OCI-LY7 (cell line): ENCODE data around the gene ORC3. TPM values are rescaled to one million over a fixed set of nuclear protein-coding genes. Genes with fewer than 3 reads are reported as not detected.

Experiments
- BruUV-seq: library from RNA; stranded (reverse); fragments of 400-500 nt; replicated peaks from 2 replicates; lab custom pipeline; 2021; lab: Mats Ljungman, UMichigan
- CTCF ChIA-PET: fragments of 300-600 bp; sonication (Branson Sonifier 250); formaldehyde crosslinking; loops from one replicate; lab custom pipeline; 2022; ENCODE audit warnings: antibody characterized with exemption; ENCODE audit not compliant: unreplicated experiment; lab: Charles Lee
- POLR2A ChIA-PET: fragments of 300-600 bp; sonication (Branson Sonifier 250); formaldehyde crosslinking; loops from one replicate; lab custom pipeline; 2022; ENCODE audit warnings: antibody characterized with exemption; lab: Charles Lee
- DNase-seq: peaks from one replicate; pipeline ENCODE4 v3.0.0-alpha.2; 2015; ENCODE audit warnings: low spot score
- H2AFZ ChIP-seq: fragments of 200-600 bp; sonication (generic), shearing (Covaris generic); 2 replicates; pipeline ENCODE4 v1.6.1; 2014; ENCODE audit warnings: mild to moderate bottlenecking, antibody characterized with exemption, low read length, moderate library complexity
- H3K27ac ChIP-seq: fragments of 200-600 bp; sonication (generic); 2 replicates; pipeline ENCODE4 v1.5.1; 2014; ENCODE audit warnings: mixed run types, low read depth, mild to moderate bottlenecking, moderate library complexity, low read length, inconsistent platforms; ENCODE audit not compliant: poor library complexity, severe bottlenecking
- H3K36me3 ChIP-seq: fragments of 200-600 bp; sonication (generic); 2 replicates; pipeline ENCODE4 v1.6.1; 2014; ENCODE audit warnings: mild to moderate bottlenecking, antibody characterized with exemption, low read length, moderate library complexity, mixed read lengths; ENCODE audit not compliant: insufficient read depth
- H3K4me1 ChIP-seq: fragments of 200-600 bp; sonication (generic); 2 replicates; pipeline ENCODE4 v1.5.1; 2014; ENCODE audit warnings: mild to moderate bottlenecking, low read length; ENCODE audit not compliant: insufficient read depth, poor library complexity, severe bottlenecking
- H3K4me2 ChIP-seq: fragments of 200-600 bp; sonication (generic); 2 replicates; pipeline ENCODE4 v1.6.1; 2014; ENCODE audit warnings: mild to moderate bottlenecking, low read length
- H3K4me3 ChIP-seq: fragments of 200-600 bp; sonication (generic); 2 replicates; pipeline ENCODE4 v1.5.1; 2014; ENCODE audit warnings: mild to moderate bottlenecking, low read depth, low read length; ENCODE audit not compliant: poor library complexity, severe bottlenecking
- H3K79me2 ChIP-seq: fragments of 200-600 bp; sonication (generic); 2 replicates; pipeline ENCODE4 v1.6.1; 2016; ENCODE audit warnings: low read depth, mild to moderate bottlenecking, low read length, moderate library complexity, mixed read lengths; ENCODE audit not compliant: insufficient read depth
- H3K9me2 ChIP-seq: fragments of 200-600 bp; sonication (generic); 2 replicates; pipeline ENCODE4 v1.6.1; 2016; ENCODE audit warnings: mild to moderate bottlenecking, low read length, mixed read lengths; ENCODE audit not compliant: insufficient read depth
- H3K9me3 ChIP-seq: fragments of 200-600 bp; sonication (generic); 2 replicates; pipeline ENCODE4 v1.6.1; 2014; ENCODE audit warnings: mild to moderate bottlenecking, mixed run types, low read length, mixed read lengths
- H4K20me1 ChIP-seq: fragments of 200-600 bp; sonication (generic); 2 replicates; pipeline ENCODE4 v1.6.1; 2014; ENCODE audit warnings: mild to moderate bottlenecking, antibody characterized with exemption, low read length, moderate library complexity, mixed read lengths; ENCODE audit not compliant: insufficient read depth
- EZH2phosphoT487 ChIP-seq: fragments of 200-600 bp; sonication (generic); IDR thresholded peaks from 2 replicates; pipeline ENCODE4 v1.6.1; 2018; ENCODE audit warnings: low read depth, borderline replicate concordance, mild to moderate bottlenecking, mixed run types, antibody characterized with exemption, low read length, moderate library complexity, mixed read lengths
- intact Hi-C: fragments of 100-400 bp; cut with micrococcal nuclease; formaldehyde crosslinking; loops from one replicate; pipeline ENCODE4 v1.10.0; 2022; ENCODE audit not compliant: unreplicated experiment
- total RNA-seq, 2 experiments: library from RNA; depleted of rRNA in 1 of 2; stranded (reverse); fragments of >200 nt in 1 of 2; shearing (Covaris generic) in 1 of 2; gene quantifications; 2 replicates each; pipeline ENCODE4 v1.2.3, GENCODE V29; 2014 to 2022
- TF ChIP-seq, protein P1 (sequence below): fragments of 200-600 bp; sonication (generic); conservative IDR thresholded peaks from 2 replicates; pipeline ENCODE4 v1.5.1; 2014; ENCODE audit warnings: mild to moderate bottlenecking, antibody characterized with exemption, low read length, moderate library complexity, mixed read lengths

ORC3 gene
- total RNA-seq, 2 experiments from 2014 or later: 34.8 to 45.0 TPM

DNA sequence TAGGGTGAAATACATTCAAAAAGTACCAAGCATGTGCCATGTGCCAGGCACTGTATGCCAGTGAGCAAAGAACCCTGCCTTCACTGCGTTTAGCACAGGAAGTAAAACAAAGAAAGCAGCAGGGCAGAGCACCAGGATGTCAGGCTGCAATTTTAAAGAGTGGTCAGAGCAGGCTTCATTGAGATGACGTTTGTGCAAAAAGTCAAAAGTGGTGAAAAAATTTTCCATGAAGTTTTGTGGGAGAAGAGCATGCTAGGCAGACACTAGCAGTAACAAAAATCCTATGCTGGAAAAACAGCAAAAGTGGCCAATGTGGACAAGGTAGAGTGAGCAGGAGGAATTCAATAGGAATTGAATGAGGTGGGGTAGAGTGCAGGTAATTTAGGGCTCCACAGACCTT lies 80.8 kb downstream of the ORC3 start:
- ChIA-PET POLR2A (interaction anchor here (0.7 kb wide), 1 partner anchor 9 kb away, joined by 3 read pairs; no protein-coding TSS in a partner anchor), CTCF (no interaction called here)
- H4K20me1 ChIP-seq: no peaks in the 10 kb centered on the region
- H3K9me3 ChIP-seq: no peaks in the 10 kb centered on the region
- H3K79me2 ChIP-seq: peaks cover 7% of the 10 kb centered on the region; the same call in 1 of the 2 replicates
- H3K27ac ChIP-seq: no peak overlapping the region
- BruUV-seq: no TSS peak
- H3K36me3 ChIP-seq: peaks cover 91% of the 10 kb centered on the region
- H2AFZ ChIP-seq: no peak overlapping the region
- no peak overlapping the region for H3K4me2 ChIP-seq
- no peak for DNase-seq
- TF ChIP-seq, protein P1, sequence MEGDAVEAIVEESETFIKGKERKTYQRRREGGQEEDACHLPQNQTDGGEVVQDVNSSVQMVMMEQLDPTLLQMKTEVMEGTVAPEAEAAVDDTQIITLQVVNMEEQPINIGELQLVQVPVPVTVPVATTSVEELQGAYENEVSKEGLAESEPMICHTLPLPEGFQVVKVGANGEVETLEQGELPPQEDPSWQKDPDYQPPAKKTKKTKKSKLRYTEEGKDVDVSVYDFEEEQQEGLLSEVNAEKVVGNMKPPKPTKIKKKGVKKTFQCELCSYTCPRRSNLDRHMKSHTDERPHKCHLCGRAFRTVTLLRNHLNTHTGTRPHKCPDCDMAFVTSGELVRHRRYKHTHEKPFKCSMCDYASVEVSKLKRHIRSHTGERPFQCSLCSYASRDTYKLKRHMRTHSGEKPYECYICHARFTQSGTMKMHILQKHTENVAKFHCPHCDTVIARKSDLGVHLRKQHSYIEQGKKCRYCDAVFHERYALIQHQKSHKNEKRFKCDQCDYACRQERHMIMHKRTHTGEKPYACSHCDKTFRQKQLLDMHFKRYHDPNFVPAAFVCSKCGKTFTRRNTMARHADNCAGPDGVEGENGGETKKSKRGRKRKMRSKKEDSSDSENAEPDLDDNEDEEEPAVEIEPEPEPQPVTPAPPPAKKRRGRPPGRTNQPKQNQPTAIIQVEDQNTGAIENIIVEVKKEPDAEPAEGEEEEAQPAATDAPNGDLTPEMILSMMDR: no peak
- no peaks in the 10 kb centered on the region for H3K9me2 ChIP-seq
- no peak overlapping the region for H3K4me3 ChIP-seq
- peaks cover 10% of the 10 kb centered on the region for H3K4me1 ChIP-seq
- intact Hi-C loops: no loop called here

DNA sequence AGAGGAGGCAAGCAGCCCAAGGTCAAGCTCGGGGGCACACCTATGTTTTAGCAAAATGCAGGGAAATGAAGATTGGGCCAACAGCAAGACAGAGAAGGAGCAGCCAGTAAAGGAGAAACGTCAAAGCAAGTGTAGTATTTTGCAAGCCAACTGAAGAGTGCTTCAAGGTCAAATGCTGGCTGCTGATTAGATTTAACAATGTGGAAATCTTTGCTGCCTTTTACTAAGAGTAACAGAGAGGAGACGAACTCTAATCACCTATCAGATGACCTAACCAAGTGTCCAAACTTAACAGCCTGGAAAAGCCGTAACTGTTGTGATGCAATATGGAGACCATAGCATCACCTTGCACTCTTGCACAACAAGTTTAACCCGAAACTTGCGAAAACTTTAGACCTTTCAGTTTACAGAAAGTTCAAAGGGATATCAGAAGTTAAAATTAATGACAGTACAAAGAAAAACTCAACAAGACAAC lies 81.7 kb downstream of the ORC3 start:
- Histone ChIP-seq H2AFZ (no peak overlapping the region), H3K4me2 (no peak overlapping the region), H3K27ac (no peak overlapping the region), H3K79me2 (peaks cover 7% of the 10 kb centered on the region; the same call in 1 of the 2 replicates), H3K36me3 (peaks cover 95% of the 10 kb centered on the region), H3K9me2 (no peaks in the 10 kb centered on the region), H3K9me3 (no peaks in the 10 kb centered on the region), H3K4me1 (peaks cover 10% of the 10 kb centered on the region), H4K20me1 (no peaks in the 10 kb centered on the region), H3K4me3 (no peak overlapping the region)
- no peak for DNase-seq
- POLR2A ChIA-PET: interaction anchor here (0.6 to 1.1 kb wide), 2 partner anchors 10 to 34 kb away, joined by 3 to 4 read pairs; no protein-coding TSS in a partner anchor
- intact Hi-C loops: no loop called here
- TF ChIP-seq EZH2phosphoT487: no peak
- TF ChIP-seq, protein P1: no peak
- CTCF ChIA-PET: no interaction called here
- BruUV-seq: no TSS peak

DNA sequence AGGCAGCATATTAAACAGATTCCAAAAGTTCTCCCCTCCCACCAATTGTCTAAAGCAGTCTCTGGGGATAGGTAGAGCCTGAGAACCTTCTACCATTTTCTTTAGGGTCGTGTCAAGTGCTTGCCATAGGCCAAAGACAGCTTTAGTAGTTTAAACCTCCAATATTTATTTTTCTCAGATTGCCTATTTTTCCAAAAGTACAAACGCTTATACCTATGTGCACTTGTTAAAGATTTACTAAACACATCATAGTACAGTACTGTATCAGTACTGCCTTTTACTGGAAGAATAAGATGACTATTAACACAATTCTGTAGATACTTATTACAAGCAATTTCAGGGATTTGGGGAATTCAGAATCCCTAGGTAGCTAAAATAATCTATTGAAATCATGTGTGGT lies 82.7 kb downstream of the ORC3 start:
- no peaks in the 10 kb centered on the region for H3K9me3 ChIP-seq
- BruUV-seq: no TSS peak
- intact Hi-C loops: no loop called here
- no peak overlapping the region for H3K27ac ChIP-seq
- H3K4me1 ChIP-seq: peaks cover 10% of the 10 kb centered on the region
- no peaks in the 10 kb centered on the region for H4K20me1 ChIP-seq
- no peak for DNase-seq
- CTCF ChIA-PET: no interaction called here
- POLR2A ChIA-PET: interaction anchor here (0.6 to 1.2 kb wide), 4 partner anchors 9 to 27 kb away, joined by 3 to 4 read pairs (median 4); no protein-coding TSS in a partner anchor
- no peak overlapping the region for H3K4me3 ChIP-seq
- H3K4me2 ChIP-seq: no peak overlapping the region
- H3K79me2 ChIP-seq: peaks cover 16% of the 10 kb centered on the region; the same call in 1 of the 2 replicates
- TF ChIP-seq, protein P1: no peak
- no peak for TF ChIP-seq EZH2phosphoT487
- no peak overlapping the region for H2AFZ ChIP-seq
- no peaks in the 10 kb centered on the region for H3K9me2 ChIP-seq
- peaks cover 95% of the 10 kb centered on the region for H3K36me3 ChIP-seq
